Immature natural killer cell (primary cell): ENCODE data around the gene PADI3. TPM values are rescaled to one million over a fixed set of nuclear protein-coding genes. Genes with fewer than 3 reads are reported as not detected.
"Not testable (repeated sequence)": the region's sequence is repeated elsewhere in the genome, so short reads cannot be mapped to it uniquely, and the experiment has no call there.

Source experiments
- DNase-seq, 3 donors: peaks; one replicate each; pipeline ENCODE4 v3.0.0; 2022; ENCODE audit warnings: mixed read lengths in 1 of 3
- H3K27ac Mint-ChIP-seq, 6 donors: one replicate each; pipeline ENCODE4 v1.8.0; 2020; ENCODE audit warnings: mixed read lengths in 6 of 6, mild to moderate bottlenecking in 5 of 6, inconsistent platforms in 4 of 6, moderate library complexity in 3 of 6
- H3K27me3 Mint-ChIP-seq, 3 donors: one replicate each; pipeline ENCODE4 v1.8.0; 2020 to 2021; ENCODE audit warnings: low read depth in 3 of 3, mild to moderate bottlenecking in 3 of 3, mixed read lengths in 3 of 3, moderate library complexity in 3 of 3, inconsistent platforms in 1 of 3
- H3K36me3 Mint-ChIP-seq, 3 donors: one replicate each; pipeline ENCODE4 v1.8.0; 2020; ENCODE audit warnings: mixed read lengths in 3 of 3, inconsistent platforms in 2 of 3, mild to moderate bottlenecking in 2 of 3
- H3K4me1 Mint-ChIP-seq, 2 donors: one replicate each; pipeline ENCODE4 v1.8.0; 2020; ENCODE audit warnings: inconsistent platforms in 2 of 2, mild to moderate bottlenecking in 2 of 2, mixed read lengths in 2 of 2, moderate library complexity in 1 of 2
- H3K4me3 Mint-ChIP-seq, 5 donors: one replicate each; pipeline ENCODE4 v1.8.0; 2020; ENCODE audit warnings: mild to moderate bottlenecking in 5 of 5, mixed read lengths in 5 of 5, inconsistent platforms in 3 of 5, moderate library complexity in 3 of 5
- H3K9me3 Mint-ChIP-seq, 6 donors: one replicate each; pipeline ENCODE4 v1.8.0; 2020; ENCODE audit warnings: mild to moderate bottlenecking in 6 of 6, mixed read lengths in 6 of 6, inconsistent platforms in 4 of 6, moderate library complexity in 3 of 6
- polyA plus RNA-seq, 3 donors: library from polyadenylated mRNA; unstranded; fragments of 300-500 nt; fragmentation: Illumina TruSeq; gene quantifications; one replicate each; pipeline ENCODE4 v1.2.3, GENCODE V29; 2021

PADI3 gene
- polyA plus RNA-seq, 3 donors from 2014 or later = not detected

- no peaks in the 10 kb centered on the region for H3K9me3 Mint-ChIP-seq
- peaks cover 2 to 5% (median 2%) of the 10 kb centered on the region in 3 donors for H3K27me3 Mint-ChIP-seq
- H3K4me1 Mint-ChIP-seq = no peaks in the 10 kb centered on the region
- H3K4me3 Mint-ChIP-seq = no peak overlapping the region
- no peaks in the 10 kb centered on the region for H3K36me3 Mint-ChIP-seq
- DNase-seq = no peak
- no peak overlapping the region for H3K27ac Mint-ChIP-seq
Measured at GRCh38 chr1:17239420-17239819, 9.5 kb upstream of the PADI3 start.

GRCh38 chr1:17241011-17241779 is 7.7 kb upstream of the PADI3 start:
- DNase-seq, H3K4me3 Mint-ChIP-seq, H3K36me3 Mint-ChIP-seq, H3K9me3 Mint-ChIP-seq, H3K27ac Mint-ChIP-seq, H3K4me1 Mint-ChIP-seq, H3K27me3 Mint-ChIP-seq: not testable (repeated sequence)

GRCh38 chr1:17241780-17242074 is 7.2 kb upstream of the PADI3 start:
- H3K4me1 Mint-ChIP-seq, DNase-seq, H3K27ac Mint-ChIP-seq: not testable (repeated sequence)

GRCh38 chr1:17243274-17243673 is 5.6 kb upstream of the PADI3 start:
- DNase-seq = no peak
- H3K27ac Mint-ChIP-seq = no peak overlapping the region
- no peak overlapping the region for H3K4me3 Mint-ChIP-seq
- no peaks in the 10 kb centered on the region for H3K36me3 Mint-ChIP-seq
- no peaks in the 10 kb centered on the region for H3K4me1 Mint-ChIP-seq
- H3K9me3 Mint-ChIP-seq = no peaks in the 10 kb centered on the region
- H3K27me3 Mint-ChIP-seq = peaks cover 0 to 4% (median 0%) of the 10 kb centered on the region in 3 donors

More at GRCh38 chr1:17241780-17242074, 7.2 kb upstream of the PADI3 start:
- H3K36me3 Mint-ChIP-seq, H3K9me3 Mint-ChIP-seq, H3K4me3 Mint-ChIP-seq, H3K27me3 Mint-ChIP-seq: not testable (repeated sequence)

GRCh38 chr1:17244821-17245740 is 3.8 kb upstream of the PADI3 start:
- Mint-ChIP-seq H3K4me1 (no peaks in the 10 kb centered on the region), H3K27me3 (peaks cover 0 to 2% (median 0%) of the 10 kb centered on the region in 3 donors), H3K27ac (no peak overlapping the region), H3K4me3 (no peak overlapping the region), H3K9me3 (no peaks in the 10 kb centered on the region), H3K36me3 (no peaks in the 10 kb centered on the region)
- DNase-seq = no peak

- Mint-ChIP-seq H3K9me3 (no peaks in the 10 kb centered on the region), H3K27me3 (peaks cover 0 to 2% (median 2%) of the 10 kb centered on the region in 3 donors), H3K27ac (no peak overlapping the region), H3K4me1 (no peaks in the 10 kb centered on the region), H3K4me3 (no peak overlapping the region), H3K36me3 (no peaks in the 10 kb centered on the region)
- DNase-seq = no peak
Measured at GRCh38 chr1:17245816-17246325, 3.0 kb upstream of the PADI3 start.

- Mint-ChIP-seq H3K4me1 (no peaks in the 10 kb centered on the region), H3K9me3 (no peaks in the 10 kb centered on the region), H3K4me3 (no peak overlapping the region), H3K27ac (no peak overlapping the region), H3K27me3 (peaks cover 0 to 4% (median 0%) of the 10 kb centered on the region in 3 donors), H3K36me3 (no peaks in the 10 kb centered on the region)
- DNase-seq = no peak
Measured at GRCh38 chr1:17246971-17247370, 1.9 kb upstream of the PADI3 start.

GRCh38 chr1:17250601-17251000 is 1.7 kb downstream of the PADI3 start:
- Mint-ChIP-seq H3K4me1 (no peaks in the 10 kb centered on the region), H3K27me3 (peaks cover 0 to 4% (median 0%) of the 10 kb centered on the region in 3 donors), H3K4me3 (no peak overlapping the region), H3K36me3 (no peaks in the 10 kb centered on the region), H3K27ac (no peak overlapping the region), H3K9me3 (no peaks in the 10 kb centered on the region)
- no peak for DNase-seq

DNA sequence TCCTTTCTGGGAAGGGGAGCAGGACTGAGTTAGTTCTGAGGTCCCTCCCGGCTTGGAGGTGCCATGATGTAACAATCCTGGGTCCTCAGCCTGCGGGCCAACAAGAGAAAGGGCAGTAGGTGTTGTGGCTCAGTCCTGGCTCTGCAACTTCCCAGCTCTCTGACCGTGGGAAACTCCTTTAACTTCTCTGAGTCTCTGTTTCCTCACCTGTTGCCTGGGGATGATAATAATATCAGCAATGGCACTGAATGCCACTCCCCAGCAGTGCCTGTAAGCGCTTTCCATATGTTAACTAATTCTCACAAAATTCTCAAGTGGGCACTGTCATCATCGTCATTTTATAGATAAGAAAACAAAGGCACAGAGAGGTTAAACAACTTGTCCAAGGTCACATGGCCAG is 2.3 kb downstream of the PADI3 start:
- Mint-ChIP-seq H3K27ac (no peak overlapping the region), H3K27me3 (peaks cover 0 to 4% (median 0%) of the 10 kb centered on the region in 3 donors), H3K4me3 (no peak overlapping the region), H3K36me3 (no peaks in the 10 kb centered on the region), H3K4me1 (no peaks in the 10 kb centered on the region), H3K9me3 (no peaks in the 10 kb centered on the region)
- DNase-seq = no peak

DNA sequence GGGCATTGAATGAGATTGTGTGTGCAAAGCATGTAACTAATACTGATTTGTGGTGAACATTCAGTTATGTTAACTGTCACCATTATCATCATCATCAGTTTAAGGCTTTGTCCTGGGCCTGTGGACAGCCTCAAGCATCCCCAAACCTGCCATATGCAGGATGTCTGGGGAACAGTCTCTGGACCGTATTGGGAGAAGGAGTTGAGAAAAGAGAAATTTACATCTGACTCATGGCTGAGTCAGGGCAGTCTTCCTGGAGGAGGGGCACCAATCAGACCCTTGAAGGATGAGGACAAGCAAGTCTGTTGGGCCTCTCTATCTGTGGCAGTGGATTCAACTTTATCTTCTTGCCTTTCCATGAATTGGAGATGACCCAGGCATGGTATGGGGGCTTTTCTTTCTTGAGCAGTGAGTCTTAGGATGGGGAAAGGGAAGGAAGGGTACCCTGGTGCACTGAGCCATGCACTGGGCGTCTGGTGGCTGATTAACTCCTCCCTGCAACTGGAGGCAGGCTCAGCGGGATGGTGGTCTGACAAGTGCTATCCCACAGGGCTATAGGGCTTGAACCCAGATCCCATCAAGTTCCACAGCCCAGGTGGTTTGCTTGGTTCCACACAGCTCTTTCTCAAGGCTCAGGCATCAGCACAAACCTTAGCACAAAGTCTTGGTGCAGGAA is 2.9 kb downstream of the PADI3 start:
- H3K27ac Mint-ChIP-seq = no peak overlapping the region
- no peaks in the 10 kb centered on the region for H3K9me3 Mint-ChIP-seq

GRCh38 chr1:17255336-17255735 is 6.4 kb downstream of the PADI3 start:
- Mint-ChIP-seq H3K4me1 (no peaks in the 10 kb centered on the region), H3K9me3 (no peaks in the 10 kb centered on the region), H3K36me3 (no peaks in the 10 kb centered on the region), H3K4me3 (no peak overlapping the region), H3K27me3 (peaks cover 0 to 3% (median 2%) of the 10 kb centered on the region in 3 donors), H3K27ac (no peak overlapping the region)
- no peak for DNase-seq

More for the DNA sequence above, 2.9 kb downstream of the PADI3 start:
- no peaks in the 10 kb centered on the region for H3K4me1 Mint-ChIP-seq
- no peak overlapping the region for H3K4me3 Mint-ChIP-seq
- DNase-seq = no peak
- H3K36me3 Mint-ChIP-seq = no peaks in the 10 kb centered on the region
- H3K27me3 Mint-ChIP-seq = peaks cover 0 to 4% (median 0%) of the 10 kb centered on the region in 3 donors

DNA sequence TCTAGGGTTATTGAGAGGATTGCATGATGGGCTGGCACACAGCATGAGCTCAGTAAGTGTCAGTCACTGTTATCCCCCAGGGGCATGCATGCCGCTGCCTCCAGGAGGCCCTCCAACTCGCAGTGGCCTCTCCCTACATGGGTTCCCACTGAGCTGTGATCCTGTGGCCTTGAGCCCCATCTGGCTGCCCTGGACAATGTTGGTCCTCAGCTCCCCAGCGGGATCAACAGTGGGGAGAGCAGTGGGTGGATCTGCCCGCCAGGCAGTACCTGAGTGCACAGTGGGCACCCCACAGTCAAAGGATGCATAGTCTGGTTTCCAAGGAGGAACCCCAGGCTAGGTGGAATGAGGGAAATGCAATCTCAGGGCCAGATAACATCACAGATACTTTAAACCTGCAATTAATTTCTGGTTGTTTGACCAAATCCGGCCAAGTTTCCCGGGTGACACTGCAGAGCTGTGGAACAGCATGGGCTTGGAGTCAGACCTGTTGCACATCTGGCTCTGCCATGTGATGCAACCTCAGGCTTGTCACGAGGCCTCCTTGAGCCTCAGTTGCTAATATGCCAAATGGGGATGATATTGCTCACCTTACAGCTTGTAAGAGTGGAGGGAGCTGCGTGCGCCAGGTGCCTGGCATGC is 9.3 kb downstream of the PADI3 start:
- no peak for DNase-seq
- Mint-ChIP-seq H3K4me3 (no peak overlapping the region), H3K36me3 (no peaks in the 10 kb centered on the region), H3K4me1 (no peaks in the 10 kb centered on the region), H3K27ac (no peak overlapping the region), H3K27me3 (peaks cover 0 to 2% (median 0%) of the 10 kb centered on the region in 3 donors), H3K9me3 (no peaks in the 10 kb centered on the region)

- Mint-ChIP-seq H3K4me3 (no peak overlapping the region), H3K4me1 (no peaks in the 10 kb centered on the region), H3K27ac (no peak overlapping the region), H3K27me3 (peaks cover 0 to 2% (median 0%) of the 10 kb centered on the region in 3 donors), H3K36me3 (no peaks in the 10 kb centered on the region), H3K9me3 (no peaks in the 10 kb centered on the region)
- DNase-seq = no peak
Measured at GRCh38 chr1:17258758-17259130, 9.8 kb downstream of the PADI3 start.
